Cardiac fibroblast (primary cell): ENCODE measurements around the gene CBFB.

Experiments
- DNase-seq, 2 donors: peaks; one replicate each; pipeline versions ENCODE4 v3.0.0 to v3.0.0-alpha.2; 2010; ENCODE audit warnings: low read depth in 2 of 2
- H3K4me3 ChIP-seq, 2 donors: replicated peaks in 1 of 2; 1 replicate in 1 of 2; 2 replicates in 1 of 2; pipeline ENCODE4 v1.5.1; 2011; ENCODE audit warnings: low read depth in 2 of 2, low read length in 2 of 2, mild to moderate bottlenecking in 2 of 2, moderate library complexity in 1 of 2
- TF ChIP-seq, protein P1 (sequence below): IDR thresholded peaks from one replicate; pipeline ENCODE4 v1.5.1; 2011; ENCODE audit warnings: low read depth, mild to moderate bottlenecking, low read length, inconsistent platforms

Gene CBFB

DNA sequence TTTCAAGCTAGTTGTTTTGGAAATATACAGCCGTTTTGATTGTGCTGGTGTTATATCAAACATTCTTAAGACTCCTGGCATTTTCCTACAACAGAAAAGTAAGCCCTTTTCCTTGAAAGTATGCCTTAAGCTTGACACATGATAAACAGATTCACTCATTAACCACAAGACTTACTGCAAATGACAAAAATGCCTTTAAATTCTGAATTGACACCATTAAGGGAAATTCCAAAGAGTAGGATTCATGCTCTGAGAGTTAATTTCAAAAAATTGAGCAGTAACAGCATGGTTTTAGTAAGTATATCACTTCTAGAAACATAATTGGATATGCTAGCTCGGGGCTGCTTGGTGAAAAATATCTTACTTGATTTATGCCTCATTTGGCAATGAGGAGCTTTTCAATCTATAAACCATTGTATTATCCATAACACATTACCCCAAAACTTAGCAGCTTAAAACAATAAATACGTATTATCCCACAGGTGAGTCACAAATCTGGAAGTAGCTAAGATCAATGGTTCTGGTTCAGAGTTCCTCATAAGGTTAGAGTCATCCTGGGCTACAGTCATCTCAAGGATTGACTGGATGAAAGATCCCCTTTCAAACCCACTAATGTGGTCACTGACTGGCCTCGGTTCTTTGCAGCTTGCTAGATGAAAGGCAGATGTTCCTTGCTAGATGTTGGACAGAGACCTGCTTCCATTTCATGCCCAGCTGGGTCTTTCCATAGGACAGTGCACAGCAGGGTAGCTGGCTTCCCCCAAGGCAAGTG lies 72.5 kb downstream of the CBFB start:
- TF ChIP-seq, protein P1, sequence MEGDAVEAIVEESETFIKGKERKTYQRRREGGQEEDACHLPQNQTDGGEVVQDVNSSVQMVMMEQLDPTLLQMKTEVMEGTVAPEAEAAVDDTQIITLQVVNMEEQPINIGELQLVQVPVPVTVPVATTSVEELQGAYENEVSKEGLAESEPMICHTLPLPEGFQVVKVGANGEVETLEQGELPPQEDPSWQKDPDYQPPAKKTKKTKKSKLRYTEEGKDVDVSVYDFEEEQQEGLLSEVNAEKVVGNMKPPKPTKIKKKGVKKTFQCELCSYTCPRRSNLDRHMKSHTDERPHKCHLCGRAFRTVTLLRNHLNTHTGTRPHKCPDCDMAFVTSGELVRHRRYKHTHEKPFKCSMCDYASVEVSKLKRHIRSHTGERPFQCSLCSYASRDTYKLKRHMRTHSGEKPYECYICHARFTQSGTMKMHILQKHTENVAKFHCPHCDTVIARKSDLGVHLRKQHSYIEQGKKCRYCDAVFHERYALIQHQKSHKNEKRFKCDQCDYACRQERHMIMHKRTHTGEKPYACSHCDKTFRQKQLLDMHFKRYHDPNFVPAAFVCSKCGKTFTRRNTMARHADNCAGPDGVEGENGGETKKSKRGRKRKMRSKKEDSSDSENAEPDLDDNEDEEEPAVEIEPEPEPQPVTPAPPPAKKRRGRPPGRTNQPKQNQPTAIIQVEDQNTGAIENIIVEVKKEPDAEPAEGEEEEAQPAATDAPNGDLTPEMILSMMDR = no peak
- DNase-seq = no peak
- no peak overlapping the region for H3K4me3 ChIP-seq

DNA sequence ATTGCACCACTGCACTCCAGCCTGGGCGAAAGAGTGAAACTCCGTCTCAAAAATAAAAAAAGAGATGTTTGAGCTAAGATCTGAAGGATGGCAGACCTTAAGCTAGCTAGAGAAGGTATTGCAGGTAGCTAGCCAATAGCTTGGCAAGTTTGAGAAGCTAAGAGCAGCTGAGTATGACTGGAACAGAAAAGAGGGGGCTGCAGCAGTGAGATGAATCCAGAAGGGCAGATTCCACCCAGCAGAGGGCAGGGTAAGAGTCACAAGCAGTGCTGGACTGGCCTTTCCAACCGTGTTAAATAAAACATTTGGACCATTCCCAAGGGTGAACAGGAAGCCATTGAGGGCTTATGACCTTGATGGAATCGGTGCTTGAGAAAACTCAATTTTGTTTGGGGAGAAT lies 75.1 kb downstream of the CBFB start:
- TF ChIP-seq, protein P1 = peak; percentile 48
- no peak overlapping the region for H3K4me3 ChIP-seq
- peak; percentile 49 to 54 for DNase-seq

DNA sequence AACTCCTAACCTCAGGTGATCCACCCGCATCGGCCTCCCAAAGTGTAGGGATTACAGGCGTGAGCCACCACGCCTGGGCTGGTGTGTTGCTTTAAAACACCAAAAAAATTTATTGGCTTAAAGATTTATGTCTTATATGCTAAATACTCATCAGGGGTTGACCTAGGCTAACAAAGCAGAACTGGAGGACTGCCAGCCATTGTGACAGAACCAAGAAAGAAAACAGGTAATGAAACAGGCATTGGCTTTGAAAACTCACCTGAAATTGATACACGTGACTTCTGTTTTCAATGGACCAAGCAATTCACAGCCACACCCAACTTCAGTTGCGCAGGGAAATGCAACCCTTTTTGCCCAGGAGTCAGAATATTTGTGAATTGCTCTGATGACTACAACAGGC lies 75.9 kb downstream of the CBFB start:
- TF ChIP-seq, protein P1 = no peak
- no peak for DNase-seq
- H3K4me3 ChIP-seq = no peak overlapping the region

DNA sequence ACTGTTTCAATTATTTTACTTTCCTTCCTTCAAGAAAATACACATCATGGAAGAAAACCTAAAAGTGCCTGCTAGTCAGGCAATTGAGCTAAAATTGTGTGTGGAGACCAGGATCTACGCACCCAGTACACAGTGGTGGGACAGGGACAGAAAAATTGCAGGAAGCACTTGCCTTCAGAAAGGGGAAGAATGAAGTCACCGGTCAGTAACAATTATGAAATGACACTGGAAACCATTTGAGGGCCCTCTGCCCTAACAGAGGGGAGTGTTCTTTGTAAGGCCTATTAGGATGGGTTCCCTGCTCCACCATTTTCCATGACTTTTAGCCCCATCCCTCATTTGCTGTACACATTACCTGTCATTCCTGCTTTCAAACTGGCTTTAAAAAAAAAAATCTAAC lies 76.3 kb downstream of the CBFB start:
- DNase-seq = no peak
- no peak overlapping the region for H3K4me3 ChIP-seq
- TF ChIP-seq, protein P1 = no peak

DNA sequence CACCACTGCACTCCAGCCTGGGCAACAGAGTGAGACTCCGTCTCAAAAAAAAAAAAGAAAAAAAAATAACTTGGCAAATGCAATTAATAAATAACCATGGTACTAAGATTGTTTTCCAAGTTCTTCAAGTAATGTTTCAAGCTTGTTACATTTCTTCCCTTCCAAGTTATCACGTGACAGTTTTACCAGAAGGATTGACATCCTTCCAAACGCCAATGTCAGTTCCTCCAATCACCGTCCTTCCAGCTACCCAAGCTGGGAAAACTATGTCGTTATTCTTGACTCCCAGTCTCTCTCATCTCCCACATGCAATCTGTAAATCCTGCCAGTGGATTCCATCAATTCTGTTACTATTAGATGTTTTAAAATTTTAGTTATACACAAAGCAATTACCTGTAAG lies 76.9 kb downstream of the CBFB start:
- DNase-seq = no peak
- H3K4me3 ChIP-seq = no peak overlapping the region
- TF ChIP-seq, protein P1 = no peak

DNA sequence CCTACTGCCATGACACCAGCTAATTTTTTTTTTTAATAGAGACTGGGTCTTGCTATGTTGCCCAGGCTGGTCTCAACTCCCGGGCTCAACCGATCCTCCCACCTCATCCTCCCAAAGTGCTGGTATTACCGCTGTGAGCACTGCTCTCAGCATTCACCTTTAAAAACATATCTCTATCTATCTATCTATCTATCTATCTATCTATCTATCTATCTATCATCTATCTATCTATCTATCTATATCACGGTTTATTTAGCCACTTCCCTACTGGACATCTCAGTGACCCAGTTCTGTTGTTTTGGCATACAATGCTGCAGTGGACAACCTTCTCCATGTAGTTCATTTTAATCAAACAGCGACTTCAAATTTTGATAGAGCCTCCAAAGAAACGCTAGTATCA lies 79.5 kb downstream of the CBFB start:
- TF ChIP-seq, protein P1 = no peak
- DNase-seq = no peak
- no peak overlapping the region for H3K4me3 ChIP-seq
